GM18498 (cell line): Measurements from ENCODE around the gene TRIOBP.
A peak's percentile ranks its signal among the peaks of the same experiment; 100 is the strongest.

Source experiments
- ATAC-seq: cut with Tn5 transposase; IDR thresholded peaks from one replicate; pipeline ENCODE4 v1.9.1; 2021; ENCODE audit warnings: mild to moderate bottlenecking, moderate library complexity; ENCODE audit not compliant: unreplicated experiment

TRIOBP gene

GRCh38 chr22:37818409-37819104 is 121.7 kb downstream of the TRIOBP start:
- peak; percentile 54 for ATAC-seq

DNA sequence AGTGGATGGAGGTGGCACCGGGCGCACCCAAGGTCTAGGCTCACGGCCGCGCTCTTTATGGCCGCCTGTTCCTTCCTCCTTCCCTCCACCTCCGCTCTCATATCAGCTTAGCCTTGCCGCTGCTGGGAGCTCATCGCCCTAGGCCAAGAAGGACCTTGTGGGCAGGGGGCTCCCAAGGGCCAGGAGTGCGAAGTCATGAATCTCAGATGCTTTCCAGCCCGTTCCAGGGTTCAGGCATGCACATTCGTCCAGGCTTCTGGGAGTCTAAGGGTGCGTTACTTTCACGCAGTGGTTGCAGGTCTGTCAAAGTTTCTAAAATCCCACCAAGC is 122.2 kb downstream of the TRIOBP start:
- no peak for ATAC-seq

- no peak for ATAC-seq
Observed at GRCh38 chr22:37820350-37820749, 123.5 kb downstream of the TRIOBP start.

- no peak for ATAC-seq
Observed at GRCh38 chr22:37822079-37822833, 125.4 kb downstream of the TRIOBP start.

- ATAC-seq = no peak
Observed at GRCh38 chr22:37823134-37823985, 126.5 kb downstream of the TRIOBP start, which contains the start of gene GALR3. Gene GALR3 (plus strand): TSS chr22:37823382. CDS start chr22:37823407, 25 bp downstream.

DNA sequence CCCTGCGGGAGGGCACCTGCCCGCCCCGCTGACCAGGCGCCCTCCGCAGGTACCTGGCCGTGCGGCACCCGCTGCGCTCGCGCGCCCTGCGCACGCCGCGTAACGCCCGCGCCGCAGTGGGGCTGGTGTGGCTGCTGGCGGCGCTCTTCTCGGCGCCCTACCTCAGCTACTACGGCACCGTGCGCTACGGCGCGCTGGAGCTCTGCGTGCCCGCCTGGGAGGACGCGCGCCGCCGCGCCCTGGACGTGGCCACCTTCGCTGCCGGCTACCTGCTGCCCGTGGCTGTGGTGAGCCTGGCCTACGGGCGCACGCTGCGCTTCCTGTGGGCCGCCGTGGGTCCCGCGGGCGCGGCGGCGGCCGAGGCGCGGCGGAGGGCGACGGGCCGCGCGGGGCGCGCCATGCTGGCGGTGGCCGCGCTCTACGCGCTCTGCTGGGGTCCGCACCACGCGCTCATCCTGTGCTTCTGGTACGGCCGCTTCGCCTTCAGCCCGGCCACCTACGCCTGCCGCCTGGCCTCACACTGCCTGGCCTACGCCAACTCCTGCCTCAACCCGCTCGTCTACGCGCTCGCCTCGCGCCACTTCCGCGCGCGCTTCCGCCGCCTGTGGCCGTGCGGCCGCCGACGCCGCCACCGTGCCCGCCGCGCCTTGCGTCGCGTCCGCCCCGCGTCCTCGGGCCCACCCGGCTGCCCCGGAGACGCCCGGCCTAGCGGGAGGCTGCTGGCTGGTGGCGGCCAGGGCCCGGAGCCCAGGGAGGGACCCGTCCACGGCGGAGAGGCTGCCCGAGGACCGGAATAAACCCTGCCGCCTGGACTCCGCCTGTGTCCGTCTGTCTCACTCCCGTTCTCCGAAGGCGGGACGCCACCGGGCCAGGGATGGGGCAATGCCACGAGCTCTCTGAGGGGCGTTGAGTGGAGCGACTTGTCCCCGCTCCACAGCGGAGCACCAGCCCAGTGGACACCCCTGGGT is 128.1 kb downstream of the TRIOBP start:
- ATAC-seq = no peak
